ENCODE results near the gene MYRF. TPM values are rescaled to one million over a fixed set of nuclear protein-coding genes. Genes with fewer than 3 reads are reported as not detected.

MYRF gene
- total and polyA plus RNA-seq, 7 donors = 0.01 to 0.24 (median 0.11) TPM; not detected in 1

DNA sequence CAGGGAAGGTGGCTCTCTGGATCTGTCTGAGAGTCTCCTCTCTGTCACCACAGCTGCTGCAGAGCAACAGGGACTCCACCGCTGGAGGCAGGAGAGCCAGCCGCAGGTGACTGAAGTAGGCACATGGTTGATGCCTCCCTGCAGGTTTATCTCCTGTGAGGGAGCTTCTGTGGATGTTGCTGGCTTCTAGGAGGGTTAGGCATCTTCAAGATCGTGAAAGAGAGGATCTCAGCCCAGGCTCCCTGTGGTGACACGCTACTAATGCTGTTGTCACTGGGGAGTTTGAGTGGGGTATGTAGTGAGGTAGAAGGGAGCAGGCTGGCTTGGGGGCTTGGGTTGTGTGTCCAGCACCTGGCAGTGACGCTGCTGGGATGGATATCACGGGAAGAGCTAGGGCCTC, 38.1 kb upstream of the MYRF start:
- intact Hi-C loops (cut with DNase I) = no loop called here
- H3K4me3 ChIP-seq = no peak overlapping the region
- H3K9me3 ChIP-seq = no peaks in the 10 kb centered on the region
- H3K27me3 ChIP-seq (ENCODE audit: insufficient read depth in 3 of 3, low read length in 2 of 3) = no peaks in the 10 kb centered on the region
- WGBS, 3 donors = 74 to 78% (median 75%) methylated on average over 6 of the region's 6 CpGs
- no peaks in the 10 kb centered on the region for H3K36me3 ChIP-seq (ENCODE audit: insufficient read depth in 1 of 2, low read depth in 1 of 2)
- H3K4me1 ChIP-seq = peaks cover 9% of the 10 kb centered on the region
- ATAC-seq (no peak), DNase-seq (no peak)
- TF ChIP-seq, protein P1, sequence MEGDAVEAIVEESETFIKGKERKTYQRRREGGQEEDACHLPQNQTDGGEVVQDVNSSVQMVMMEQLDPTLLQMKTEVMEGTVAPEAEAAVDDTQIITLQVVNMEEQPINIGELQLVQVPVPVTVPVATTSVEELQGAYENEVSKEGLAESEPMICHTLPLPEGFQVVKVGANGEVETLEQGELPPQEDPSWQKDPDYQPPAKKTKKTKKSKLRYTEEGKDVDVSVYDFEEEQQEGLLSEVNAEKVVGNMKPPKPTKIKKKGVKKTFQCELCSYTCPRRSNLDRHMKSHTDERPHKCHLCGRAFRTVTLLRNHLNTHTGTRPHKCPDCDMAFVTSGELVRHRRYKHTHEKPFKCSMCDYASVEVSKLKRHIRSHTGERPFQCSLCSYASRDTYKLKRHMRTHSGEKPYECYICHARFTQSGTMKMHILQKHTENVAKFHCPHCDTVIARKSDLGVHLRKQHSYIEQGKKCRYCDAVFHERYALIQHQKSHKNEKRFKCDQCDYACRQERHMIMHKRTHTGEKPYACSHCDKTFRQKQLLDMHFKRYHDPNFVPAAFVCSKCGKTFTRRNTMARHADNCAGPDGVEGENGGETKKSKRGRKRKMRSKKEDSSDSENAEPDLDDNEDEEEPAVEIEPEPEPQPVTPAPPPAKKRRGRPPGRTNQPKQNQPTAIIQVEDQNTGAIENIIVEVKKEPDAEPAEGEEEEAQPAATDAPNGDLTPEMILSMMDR (IDR thresholded peaks at IDR 0.05) = no peak
- H3K27ac ChIP-seq = no peak overlapping the region

GRCh38 chr11:61714916-61715315, 37.5 kb upstream of the MYRF start:
- H3K36me3 ChIP-seq (ENCODE audit: insufficient read depth in 1 of 2, low read depth in 1 of 2) = no peaks in the 10 kb centered on the region
- no peaks in the 10 kb centered on the region for H3K27me3 ChIP-seq (ENCODE audit: insufficient read depth in 3 of 3, low read length in 2 of 3)
- no peaks in the 10 kb centered on the region for H3K9me3 ChIP-seq
- H3K27ac ChIP-seq = no peak overlapping the region
- TF ChIP-seq, protein P1 (IDR thresholded peaks at IDR 0.05) = no peak
- ATAC-seq (no peak), DNase-seq (no peak)
- intact Hi-C loops (cut with DNase I) = no loop called here
- H3K4me3 ChIP-seq = no peak overlapping the region
- 94 to 96% (median 94%) methylated on average over 5 of the region's 5 CpGs for WGBS, 3 donors
- H3K4me1 ChIP-seq = peaks cover 8% of the 10 kb centered on the region

DNA sequence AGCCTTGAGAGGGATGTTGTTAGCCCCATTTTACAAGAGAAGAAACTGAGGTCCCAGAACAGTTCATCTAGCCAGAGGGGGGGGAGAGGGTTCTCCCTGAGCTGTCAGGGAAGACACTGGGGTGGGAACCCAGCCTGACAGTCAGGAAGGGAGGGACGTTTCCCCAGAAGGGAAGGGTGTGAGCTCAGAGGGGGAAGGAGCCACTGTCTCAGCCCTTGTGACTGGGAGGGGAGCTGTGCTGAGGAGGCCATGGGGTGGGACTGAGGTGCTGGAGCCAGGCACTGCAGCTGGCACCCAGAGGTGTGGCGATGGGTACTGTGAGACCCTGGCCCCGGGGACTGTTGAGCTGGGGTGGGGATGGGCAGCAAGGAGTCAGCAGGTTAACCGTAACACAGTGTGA, 36.6 kb upstream of the MYRF start:
- H3K36me3 ChIP-seq (ENCODE audit: insufficient read depth in 1 of 2, low read depth in 1 of 2) = no peaks in the 10 kb centered on the region
- ATAC-seq (no peak), DNase-seq (no peak)
- no peak overlapping the region for H3K4me3 ChIP-seq
- intact Hi-C loops (cut with DNase I) = no loop called here
- no peak overlapping the region for H3K27ac ChIP-seq
- no peaks in the 10 kb centered on the region for H3K27me3 ChIP-seq (ENCODE audit: insufficient read depth in 3 of 3, low read length in 2 of 3)
- peaks cover 7% of the 10 kb centered on the region for H3K4me1 ChIP-seq
- H3K9me3 ChIP-seq = no peaks in the 10 kb centered on the region
- TF ChIP-seq, protein P1 (IDR thresholded peaks at IDR 0.05) = no peak
- 75 to 85% (median 79%) methylated on average over 4 of the region's 4 CpGs for WGBS, 3 donors

DNA sequence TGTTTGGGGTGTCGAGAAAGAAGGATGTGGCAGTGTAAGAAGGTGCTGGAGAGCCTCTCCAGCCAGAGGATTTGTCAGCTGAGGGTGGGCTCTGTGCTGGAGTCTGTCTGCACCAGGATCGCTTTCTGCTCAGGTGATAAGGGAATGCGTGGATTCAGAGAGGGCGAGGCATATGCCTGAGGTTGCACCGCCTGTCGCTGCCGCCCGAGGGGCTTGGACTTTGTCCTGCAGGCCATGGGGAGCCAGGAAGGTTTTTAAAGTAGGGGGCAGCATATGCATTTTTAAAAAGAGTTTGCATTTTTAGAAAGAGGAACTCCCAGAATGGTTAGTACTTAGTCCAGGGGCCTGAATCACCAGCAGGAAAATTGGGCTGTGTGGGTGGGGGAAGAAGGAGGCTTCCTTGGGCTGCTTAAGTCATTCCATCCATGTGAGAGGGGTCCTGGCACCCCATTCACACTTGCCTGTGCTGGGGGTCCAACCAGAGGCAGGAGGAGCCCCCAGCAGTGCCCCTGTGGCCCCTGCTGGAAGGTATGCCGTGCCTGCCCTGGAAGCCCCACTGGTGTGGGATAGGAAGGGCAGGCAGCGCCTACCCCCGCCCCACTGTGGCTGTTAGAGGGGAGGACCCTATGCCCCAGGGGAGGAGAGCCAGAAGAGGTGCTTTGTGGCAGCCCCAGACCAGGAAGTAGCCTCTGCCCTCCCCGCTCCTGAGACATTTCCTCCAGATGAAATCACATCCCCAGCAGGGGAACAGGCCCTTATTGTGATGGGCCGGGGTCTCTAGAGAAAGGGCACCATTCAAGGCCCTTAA, 35.8 kb upstream of the MYRF start:
- no peak for DNase-seq
- H3K27me3 ChIP-seq (ENCODE audit: insufficient read depth in 3 of 3, low read length in 2 of 3) = no peaks in the 10 kb centered on the region
- no peaks in the 10 kb centered on the region for H3K36me3 ChIP-seq (ENCODE audit: insufficient read depth in 1 of 2, low read depth in 1 of 2)
- ATAC-seq = no peak
- no peaks in the 10 kb centered on the region for H3K9me3 ChIP-seq
- intact Hi-C loops (cut with DNase I) = no loop called here
- no peaks in the 10 kb centered on the region for H3K4me1 ChIP-seq
- no peak overlapping the region for H3K4me3 ChIP-seq
- H3K27ac ChIP-seq = no peak overlapping the region
- 82 to 95% (median 90%) methylated on average over 11 to 13 of the region's 13 CpGs for WGBS, 3 donors
- TF ChIP-seq, protein P1 (IDR thresholded peaks at IDR 0.05) = no peak

Measured in psoas muscle (tissue), 8 donors.